Activated T-cell treated with anti-CD3 and anti-CD28 coated beads, Interleukin-2, amount 50 U/mL, for 24 hours (primary cell): Measurements from ENCODE around the gene BACE2.
"Not testable (repeated sequence)": the region's sequence is repeated elsewhere in the genome, so short reads cannot be mapped to it uniquely, and the experiment has no call there.

Source experiments
- DNase-seq: peaks from one replicate; pipeline ENCODE4 v3.0.0-alpha.2; 2020
- H3K27ac Mint-ChIP-seq: 2 replicates; pipeline ENCODE4 v1.8.0; 2020; ENCODE audit warnings: mild to moderate bottlenecking, mixed read lengths
- H3K27me3 Mint-ChIP-seq: 2 replicates; pipeline ENCODE4 v1.8.0; 2020; ENCODE audit warnings: mixed read lengths
- H3K36me3 Mint-ChIP-seq: 2 replicates; pipeline ENCODE4 v1.8.0; 2020; ENCODE audit warnings: low read depth, mixed read lengths
- H3K4me1 Mint-ChIP-seq: 2 replicates; pipeline ENCODE4 v1.8.0; 2020; ENCODE audit warnings: low read depth, mixed read lengths
- H3K4me3 Mint-ChIP-seq: 2 replicates; pipeline ENCODE4 v1.8.0; 2020; ENCODE audit warnings: mild to moderate bottlenecking, moderate library complexity, mixed read lengths
- H3K9me3 Mint-ChIP-seq: 2 replicates; pipeline ENCODE4 v1.8.0; 2020; ENCODE audit warnings: mixed read lengths

Gene BACE2

DNA sequence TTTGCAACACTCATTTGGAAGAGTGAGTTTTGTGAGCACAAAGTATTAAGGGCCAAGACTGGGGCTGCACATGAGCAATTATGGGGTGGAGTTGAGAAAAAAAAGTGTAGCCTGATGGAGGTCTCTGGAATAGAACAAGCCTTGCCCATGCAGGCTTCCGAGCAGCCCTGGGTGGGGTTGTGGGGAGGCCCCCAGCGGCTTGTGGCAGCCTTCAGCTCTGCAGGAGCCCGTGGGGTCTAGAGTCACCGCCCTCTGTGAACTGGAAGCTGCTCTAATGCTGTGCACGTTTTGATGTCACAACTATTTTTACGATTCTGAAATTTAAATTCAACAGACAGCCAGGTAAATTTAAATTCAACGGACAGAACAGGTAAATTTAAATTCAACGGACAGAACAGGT lies 58.9 kb downstream of the BACE2 start:
- no peak overlapping the region for H3K27ac Mint-ChIP-seq
- no peaks in the 10 kb centered on the region for H3K36me3 Mint-ChIP-seq

DNA sequence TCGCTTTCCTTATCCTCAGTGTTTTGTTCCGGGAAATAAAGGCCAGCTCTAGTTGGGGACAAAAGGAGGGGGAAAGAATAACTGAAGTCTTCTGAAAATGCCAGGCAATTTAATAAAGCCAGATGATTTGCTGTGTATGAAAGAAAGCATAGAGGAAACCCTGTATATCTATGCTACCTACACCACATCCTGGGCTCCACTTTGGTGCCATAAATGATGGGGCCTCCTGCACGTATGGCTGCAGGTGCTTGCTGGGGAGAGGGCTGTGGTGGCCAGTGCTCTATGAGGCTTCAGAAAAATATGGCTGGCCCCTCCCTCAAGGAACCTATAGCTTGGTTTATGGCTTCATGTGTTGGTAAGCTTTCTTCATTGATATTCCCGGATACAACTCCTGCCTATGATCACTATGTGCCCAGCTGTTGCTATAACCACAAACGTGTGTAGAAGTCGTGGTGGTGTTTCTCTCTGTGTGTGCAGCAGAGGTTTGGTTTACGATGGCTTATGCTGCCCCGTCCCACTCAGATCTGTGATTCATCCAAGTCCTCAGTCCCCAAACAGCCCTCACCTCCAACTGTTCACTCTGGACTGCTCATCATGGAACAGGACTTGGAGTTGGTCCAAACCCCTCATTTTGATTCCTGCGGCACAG lies 59.5 kb downstream of the BACE2 start:
- no peak overlapping the region for H3K4me3 Mint-ChIP-seq

More for the DNA sequence above, 58.9 kb downstream of the BACE2 start:
- H3K4me3 Mint-ChIP-seq = no peak overlapping the region
- peaks cover 10% of the 10 kb centered on the region for H3K27me3 Mint-ChIP-seq
- H3K4me1 Mint-ChIP-seq = no peaks in the 10 kb centered on the region
- DNase-seq = no peak
- no peaks in the 10 kb centered on the region for H3K9me3 Mint-ChIP-seq

DNA sequence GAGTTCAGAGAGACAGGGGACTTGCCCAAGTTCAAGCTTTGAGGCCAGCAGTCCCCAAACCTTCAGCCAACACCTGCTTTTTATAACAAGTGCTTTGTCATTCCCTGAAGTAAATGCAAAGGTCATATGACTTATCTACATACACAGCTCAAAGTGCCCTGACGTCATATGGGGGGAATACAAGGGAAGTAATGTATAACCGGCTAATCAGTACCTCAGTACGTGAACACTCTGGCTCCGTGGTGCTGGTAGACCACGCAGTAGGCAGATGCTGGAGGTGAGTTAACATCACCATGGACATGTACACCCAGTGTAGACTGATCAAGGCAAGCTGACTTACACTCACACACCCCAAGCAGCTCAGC lies 60.0 kb downstream of the BACE2 start:
- H3K27ac Mint-ChIP-seq = no peak overlapping the region
- no peaks in the 10 kb centered on the region for H3K9me3 Mint-ChIP-seq
- H3K4me1 Mint-ChIP-seq = no peaks in the 10 kb centered on the region
- no peaks in the 10 kb centered on the region for H3K36me3 Mint-ChIP-seq
- no peak overlapping the region for H3K4me3 Mint-ChIP-seq
- H3K27me3 Mint-ChIP-seq = peaks cover 15% of the 10 kb centered on the region
- no peak for DNase-seq

More for the DNA sequence above, 59.5 kb downstream of the BACE2 start:
- H3K4me1 Mint-ChIP-seq = no peaks in the 10 kb centered on the region
- no peaks in the 10 kb centered on the region for H3K9me3 Mint-ChIP-seq
- H3K27me3 Mint-ChIP-seq = peaks cover 13% of the 10 kb centered on the region
- DNase-seq = no peak
- no peak overlapping the region for H3K27ac Mint-ChIP-seq
- H3K36me3 Mint-ChIP-seq = no peaks in the 10 kb centered on the region

DNA sequence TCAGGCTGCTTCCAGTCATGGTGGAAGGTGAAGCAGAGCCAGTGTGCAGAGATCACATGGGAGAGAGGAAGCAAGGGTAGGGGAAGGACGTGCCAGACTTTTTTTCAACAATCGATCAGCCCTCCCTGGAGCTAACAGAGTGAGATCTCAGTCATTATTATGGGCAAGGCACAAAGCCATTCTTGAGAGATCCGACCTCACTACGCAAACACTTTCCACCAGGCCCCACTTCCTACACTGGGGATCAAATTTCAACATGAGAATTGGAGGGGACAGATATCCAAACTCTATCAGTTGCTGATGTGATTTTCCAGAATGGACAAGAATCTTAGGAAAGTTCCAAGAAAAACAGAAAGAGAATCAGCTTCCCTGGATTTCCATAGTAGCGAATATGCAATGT lies 60.5 kb downstream of the BACE2 start:
- H3K36me3 Mint-ChIP-seq = no peaks in the 10 kb centered on the region
- DNase-seq = no peak
- H3K4me1 Mint-ChIP-seq = no peaks in the 10 kb centered on the region
- peaks cover 12% of the 10 kb centered on the region for H3K27me3 Mint-ChIP-seq
- no peak overlapping the region for H3K27ac Mint-ChIP-seq
- H3K4me3 Mint-ChIP-seq = no peak overlapping the region
- H3K9me3 Mint-ChIP-seq = no peaks in the 10 kb centered on the region

DNA sequence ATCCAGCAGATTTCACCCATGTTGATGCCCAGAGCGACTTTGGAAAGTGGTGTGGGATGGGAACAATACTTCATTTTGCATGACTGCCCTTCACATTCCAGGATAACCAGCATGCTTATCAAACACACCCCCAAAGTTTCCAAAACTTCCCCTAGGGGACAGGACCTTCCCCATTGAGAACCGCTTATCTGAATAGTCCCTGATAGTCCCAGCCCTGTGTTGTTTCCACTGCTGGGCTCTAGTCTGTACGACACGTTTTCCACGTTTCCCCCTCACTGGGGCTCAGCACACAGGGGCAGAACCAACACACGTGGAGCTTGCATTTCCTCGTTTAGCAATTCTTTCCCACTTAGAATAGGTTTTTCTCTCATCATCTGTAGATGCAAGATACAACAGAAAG lies 61.0 kb downstream of the BACE2 start:
- H3K27ac Mint-ChIP-seq = no peak overlapping the region
- no peaks in the 10 kb centered on the region for H3K4me1 Mint-ChIP-seq
- H3K4me3 Mint-ChIP-seq = no peak overlapping the region
- H3K9me3 Mint-ChIP-seq = no peaks in the 10 kb centered on the region
- H3K27me3 Mint-ChIP-seq = peaks cover 15% of the 10 kb centered on the region
- no peaks in the 10 kb centered on the region for H3K36me3 Mint-ChIP-seq
- no peak for DNase-seq

DNA sequence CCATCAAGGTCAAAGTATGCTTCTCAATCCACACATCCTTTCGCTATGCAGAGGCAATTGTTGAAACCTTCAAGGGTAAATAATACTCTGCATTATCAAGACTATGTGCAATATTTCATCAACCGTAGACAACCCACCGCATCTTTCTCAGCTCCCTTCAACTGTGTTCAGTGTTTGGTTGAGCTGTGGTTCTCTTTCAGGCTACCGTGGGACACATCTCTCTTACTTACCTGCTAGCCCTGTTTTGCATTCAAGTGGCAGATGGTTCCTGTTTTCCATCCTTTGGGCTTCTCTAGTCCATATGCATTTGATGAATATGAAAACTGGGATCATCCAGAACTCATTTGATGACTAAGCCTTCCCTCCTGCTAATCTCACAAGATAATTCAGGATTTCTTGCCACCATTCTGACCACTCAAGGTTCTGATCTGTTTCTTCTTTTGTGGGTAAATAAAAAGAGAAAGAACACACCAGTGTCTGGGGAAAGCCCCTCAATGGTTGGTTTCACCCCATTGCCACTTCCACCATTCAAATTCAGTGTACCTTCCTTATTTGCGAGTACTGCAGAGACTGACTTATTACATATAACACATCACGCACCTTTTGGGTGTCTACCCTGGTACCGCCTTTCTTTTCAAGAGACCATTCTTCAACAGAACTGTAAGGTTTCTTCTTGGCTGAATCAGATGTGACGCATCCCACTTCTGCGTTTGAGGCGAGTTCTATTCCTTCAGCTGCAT lies 61.7 kb downstream of the BACE2 start:
- Mint-ChIP-seq H3K4me3 (no peak overlapping the region), H3K27ac (no peak overlapping the region)

DNA sequence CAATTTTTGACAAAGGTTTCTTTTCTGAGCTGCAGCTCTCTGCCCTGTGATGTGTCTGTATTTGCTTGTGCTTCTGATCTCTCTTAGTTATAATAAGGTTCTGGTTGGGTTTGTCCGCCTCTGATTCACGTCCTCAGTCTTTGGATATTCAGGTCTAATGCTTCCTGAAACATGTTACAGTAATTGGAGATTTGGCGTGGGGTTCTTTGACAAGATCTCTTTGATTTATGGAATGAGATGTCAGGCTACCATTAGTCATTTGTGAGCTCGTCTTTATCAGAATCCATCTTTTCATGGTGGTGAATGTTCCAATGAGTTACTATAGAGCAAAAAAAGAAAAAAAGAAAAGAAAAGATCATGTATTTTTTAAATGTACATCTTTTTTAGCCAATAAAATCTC lies 62.5 kb downstream of the BACE2 start:
- Mint-ChIP-seq H3K4me1 (no peaks in the 10 kb centered on the region), H3K9me3 (no peaks in the 10 kb centered on the region), H3K27me3 (peaks cover 25% of the 10 kb centered on the region), H3K27ac (no peak overlapping the region), H3K36me3 (no peaks in the 10 kb centered on the region), H3K4me3 (no peak overlapping the region)
- DNase-seq = no peak

More for the DNA sequence above, 61.7 kb downstream of the BACE2 start:
- Mint-ChIP-seq H3K27me3 (peaks cover 21% of the 10 kb centered on the region), H3K36me3 (no peaks in the 10 kb centered on the region), H3K9me3 (no peaks in the 10 kb centered on the region), H3K4me1 (no peaks in the 10 kb centered on the region)
- no peak for DNase-seq

DNA sequence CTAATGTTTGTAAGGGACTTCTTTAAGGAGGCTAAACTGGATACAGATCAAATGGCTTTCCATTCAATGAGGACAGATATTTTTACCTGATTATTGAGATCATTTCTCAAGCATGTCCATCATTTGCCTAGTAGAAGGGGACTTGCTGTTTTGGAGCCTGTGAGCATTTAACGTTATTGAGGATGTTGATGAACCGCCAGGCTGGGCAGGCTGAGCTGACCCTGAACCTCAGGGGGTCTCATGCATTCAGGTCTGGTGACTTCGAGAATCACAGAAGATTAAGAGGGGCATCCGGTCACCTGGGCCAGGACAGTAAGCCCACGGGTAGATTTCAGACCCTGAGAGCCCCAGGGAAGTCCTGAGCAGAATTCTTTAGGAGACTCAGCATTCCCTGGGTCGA lies 63.1 kb downstream of the BACE2 start:
- Mint-ChIP-seq H3K9me3 (no peaks in the 10 kb centered on the region), H3K36me3 (no peaks in the 10 kb centered on the region), H3K27ac (no peak overlapping the region), H3K4me1 (no peaks in the 10 kb centered on the region), H3K4me3 (no peak overlapping the region), H3K27me3 (peaks cover 27% of the 10 kb centered on the region)
- no peak for DNase-seq

DNA sequence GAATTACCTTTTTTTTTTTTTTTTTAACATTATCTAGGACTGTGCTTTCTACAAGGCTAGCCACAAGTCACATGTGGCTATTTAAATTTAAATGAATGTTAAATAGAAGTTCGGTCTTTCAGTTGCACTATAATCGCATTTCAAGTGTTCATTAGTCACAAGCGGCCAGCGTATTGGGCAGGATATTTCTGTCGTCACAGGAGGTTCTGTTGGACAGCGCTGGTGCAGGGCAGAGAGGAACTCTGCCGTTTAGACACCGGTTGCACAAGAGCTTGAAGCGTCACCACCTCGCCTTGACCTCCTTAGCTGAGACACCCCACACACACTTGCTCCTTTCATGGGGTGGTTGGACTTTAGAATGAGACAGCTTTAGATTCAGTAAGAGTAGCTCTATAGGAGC lies 64.1 kb downstream of the BACE2 start:
- Mint-ChIP-seq H3K27me3 (peaks cover 33% of the 10 kb centered on the region), H3K9me3 (no peaks in the 10 kb centered on the region), H3K27ac (no peak overlapping the region), H3K36me3 (no peaks in the 10 kb centered on the region), H3K4me3 (no peak overlapping the region), H3K4me1 (no peaks in the 10 kb centered on the region)
- DNase-seq = no peak

DNA sequence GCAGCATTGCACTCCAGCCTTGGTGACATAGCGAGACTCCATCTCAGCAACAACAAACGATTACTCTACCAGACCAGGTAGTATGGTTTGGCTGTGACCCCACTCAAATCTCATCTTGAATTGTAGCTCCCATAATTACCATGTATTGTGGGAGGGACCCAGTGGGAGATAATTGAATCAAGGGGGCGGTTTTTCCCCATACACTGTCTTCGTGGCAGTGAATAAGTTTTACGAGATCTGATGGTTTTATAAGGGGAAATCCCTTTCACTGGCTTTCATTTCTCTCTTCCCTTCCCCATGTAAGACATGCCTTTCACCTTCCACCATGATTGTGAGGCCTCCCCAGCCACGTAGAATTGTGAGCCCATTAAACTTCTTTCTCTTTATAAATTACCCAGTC lies 66.0 kb downstream of the BACE2 start:
- Mint-ChIP-seq H3K36me3 (no peaks in the 10 kb centered on the region), H3K9me3 (no peaks in the 10 kb centered on the region), H3K27me3 (peaks cover 38% of the 10 kb centered on the region), H3K4me1 (no peaks in the 10 kb centered on the region), H3K27ac (no peak overlapping the region), H3K4me3 (no peak overlapping the region)
- DNase-seq = no peak

DNA sequence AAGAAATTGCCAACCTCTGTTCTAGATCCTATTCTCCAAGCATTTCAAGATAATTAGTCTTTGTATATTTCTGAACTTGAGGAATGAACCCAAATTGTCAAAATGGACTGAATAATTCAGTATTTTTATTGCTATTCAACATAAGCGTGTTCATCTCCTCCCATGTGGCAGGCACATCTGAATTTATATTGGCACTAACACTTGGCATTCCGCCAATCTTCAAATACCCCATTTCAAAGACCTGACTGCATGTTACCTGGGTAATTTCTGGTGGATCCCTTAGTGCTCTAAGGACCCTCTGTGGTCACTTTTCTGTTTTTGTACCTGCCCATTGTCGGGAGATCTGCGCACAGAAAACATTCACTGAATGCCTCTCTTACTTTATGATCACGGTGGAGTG lies 66.6 kb downstream of the BACE2 start:
- Mint-ChIP-seq H3K27ac (no peak overlapping the region), H3K4me1 (no peaks in the 10 kb centered on the region)

DNA sequence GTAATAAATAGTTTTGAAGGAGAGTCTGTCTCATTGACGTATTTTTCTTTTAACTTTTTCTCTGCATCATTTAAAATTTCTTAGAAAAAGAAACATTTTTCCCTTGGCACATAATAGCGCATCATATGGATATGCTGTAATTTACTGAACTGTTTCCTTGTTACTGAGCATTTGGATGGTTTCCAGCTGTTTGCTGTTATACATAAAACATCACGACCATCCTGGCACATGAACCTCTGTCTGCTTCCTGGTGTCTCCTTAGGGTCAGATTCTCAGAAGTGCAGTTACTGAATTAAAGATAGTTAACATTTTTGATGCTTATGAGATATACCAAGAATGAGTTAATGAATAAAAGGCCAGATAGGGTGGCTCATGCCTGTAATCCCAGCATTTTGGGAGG lies 67.2 kb downstream of the BACE2 start:
- H3K27me3 Mint-ChIP-seq = peaks cover 36% of the 10 kb centered on the region
- no peaks in the 10 kb centered on the region for H3K9me3 Mint-ChIP-seq
- DNase-seq = no peak
- no peaks in the 10 kb centered on the region for H3K4me1 Mint-ChIP-seq
- no peak overlapping the region for H3K27ac Mint-ChIP-seq
- no peak overlapping the region for H3K4me3 Mint-ChIP-seq
- no peaks in the 10 kb centered on the region for H3K36me3 Mint-ChIP-seq

More for the DNA sequence above, 66.6 kb downstream of the BACE2 start:
- Mint-ChIP-seq H3K9me3 (no peaks in the 10 kb centered on the region), H3K4me3 (no peak overlapping the region), H3K36me3 (no peaks in the 10 kb centered on the region), H3K27me3 (peaks cover 36% of the 10 kb centered on the region)
- no peak for DNase-seq

DNA sequence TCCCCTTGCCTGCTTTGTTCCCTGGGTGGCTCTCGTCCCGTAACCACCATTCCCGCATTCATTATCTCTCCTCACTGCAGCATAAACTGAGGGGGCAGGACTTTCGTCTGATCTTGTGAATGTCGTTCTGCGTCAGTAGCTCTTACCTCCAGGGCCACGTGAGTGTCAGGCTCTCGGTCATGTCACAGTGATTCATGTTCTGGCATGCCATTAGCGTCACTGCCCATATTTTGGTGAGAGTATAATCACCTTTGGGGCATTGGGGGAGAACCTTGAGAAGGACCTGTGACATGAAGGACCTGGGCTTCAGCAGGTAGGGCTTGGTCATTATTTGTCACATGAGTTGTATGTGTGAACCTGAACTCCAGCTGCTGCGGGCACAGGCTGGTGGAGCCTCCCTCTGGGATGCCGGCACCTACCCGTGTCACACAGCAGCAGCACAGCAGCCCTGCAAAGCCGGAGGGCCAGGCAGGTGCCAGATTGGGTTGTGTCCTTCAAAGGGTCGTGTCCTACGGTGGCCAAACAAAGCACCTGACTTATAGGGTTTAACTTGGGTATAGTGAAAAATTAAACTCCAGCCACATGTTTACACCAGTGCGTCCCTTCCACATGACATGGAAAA lies 68.5 kb downstream of the BACE2 start:
- Mint-ChIP-seq H3K27ac (no peak overlapping the region), H3K9me3 (no peaks in the 10 kb centered on the region), H3K4me1 (no peaks in the 10 kb centered on the region), H3K36me3 (no peaks in the 10 kb centered on the region), H3K27me3 (peaks cover 35% of the 10 kb centered on the region), H3K4me3 (no peak overlapping the region)
- no peak for DNase-seq

DNA sequence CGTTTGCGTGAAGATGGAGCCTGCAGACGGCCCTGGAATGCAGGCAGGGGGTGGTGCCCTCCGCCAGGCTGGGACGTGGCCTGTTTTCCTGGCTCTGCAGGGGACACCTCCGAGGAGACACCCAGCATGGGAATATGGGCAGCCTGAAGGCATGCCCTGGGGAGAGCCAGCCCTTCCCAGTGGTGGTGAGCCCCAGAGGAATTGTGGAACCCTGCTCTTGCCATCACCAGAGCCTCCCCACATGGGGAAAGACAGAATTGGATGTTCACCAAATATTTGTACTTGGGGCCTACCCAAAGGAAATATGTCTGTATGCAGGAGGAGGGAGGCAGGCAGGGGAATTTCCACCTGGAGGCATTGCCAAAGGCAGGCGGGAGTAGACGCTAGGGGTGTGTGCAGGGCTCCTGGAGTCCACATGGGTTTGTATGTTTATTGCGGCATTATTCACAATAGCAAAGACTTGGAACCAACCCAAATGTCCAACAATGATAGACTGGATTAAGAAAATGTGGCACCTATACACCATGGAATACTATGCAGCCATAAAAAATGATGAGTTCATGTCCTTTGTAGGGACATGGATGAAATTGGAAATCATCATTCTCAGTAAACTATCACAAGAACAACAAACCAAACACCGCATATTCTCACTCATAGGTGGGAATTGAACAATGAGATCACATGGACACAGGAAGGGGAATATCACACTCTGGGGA lies 70.3 kb downstream of the BACE2 start:
- not testable (repeated sequence) for DNase-seq, H3K36me3 Mint-ChIP-seq, H3K4me3 Mint-ChIP-seq, H3K9me3 Mint-ChIP-seq, H3K27ac Mint-ChIP-seq, H3K4me1 Mint-ChIP-seq
- peaks cover 26% of the 10 kb centered on the region for H3K27me3 Mint-ChIP-seq

DNA sequence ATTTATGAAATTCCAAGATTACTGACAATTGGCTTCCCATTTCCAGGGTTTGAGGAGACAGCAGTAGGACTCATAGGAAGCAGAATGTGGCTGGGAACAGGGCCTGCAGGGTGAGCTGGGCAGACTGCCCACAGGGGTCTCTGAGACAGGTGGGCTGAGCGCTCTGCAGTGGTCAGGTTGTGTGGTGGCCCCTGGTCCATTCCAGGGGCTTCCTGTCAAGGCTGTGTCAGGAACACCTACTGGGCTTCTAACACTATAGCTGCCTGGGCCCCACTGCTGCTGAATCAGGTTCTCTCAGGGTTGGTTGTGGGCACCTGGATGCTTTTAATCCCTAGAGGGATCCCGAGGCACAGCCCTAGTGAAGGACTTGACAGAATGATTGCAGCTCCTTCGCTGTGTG lies 72.1 kb downstream of the BACE2 start:
- Mint-ChIP-seq H3K4me1 (no peaks in the 10 kb centered on the region), H3K4me3 (no peak overlapping the region), H3K27ac (no peak overlapping the region), H3K9me3 (no peaks in the 10 kb centered on the region), H3K36me3 (no peaks in the 10 kb centered on the region), H3K27me3 (peaks cover 16% of the 10 kb centered on the region)
- DNase-seq = no peak
